ENCODE data around the gene LAMA3.

The LAMA3 gene

DNA sequence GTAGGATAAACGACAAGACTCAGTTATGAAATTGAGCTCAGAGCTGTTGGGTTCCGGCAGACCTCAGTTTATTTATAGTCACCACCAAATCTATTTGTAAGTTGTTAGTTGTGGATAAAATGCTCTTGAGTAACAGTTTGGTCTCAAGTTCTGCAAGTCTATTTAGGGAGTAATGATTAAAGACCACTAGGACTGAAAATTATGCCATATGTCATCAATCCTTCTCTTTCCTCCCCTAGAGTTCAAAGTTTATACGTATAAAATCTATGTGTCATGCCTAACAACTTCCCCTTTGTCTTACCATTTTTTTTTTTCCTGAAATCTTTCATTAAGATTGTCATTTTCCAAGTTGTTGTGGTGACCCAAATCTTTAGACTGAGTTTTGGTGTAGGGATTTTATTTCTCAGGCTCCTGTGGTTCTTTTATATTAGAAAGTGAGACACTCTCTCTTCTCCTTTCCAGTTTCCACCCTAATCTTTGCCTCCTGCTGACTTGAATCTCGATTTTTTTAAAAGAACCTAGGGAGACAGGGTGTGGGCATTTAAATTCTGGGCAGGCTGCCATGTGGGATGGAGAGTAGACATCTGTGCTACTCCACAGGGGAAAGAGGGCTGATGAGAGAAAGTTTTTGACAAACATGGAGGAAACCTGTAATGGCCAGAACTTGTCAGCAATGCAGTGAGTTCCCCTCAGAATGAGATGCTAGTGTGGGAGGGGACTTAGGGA, 51.0 kb downstream of the LAMA3 start:
- Histone ChIP-seq H3K36me3 (ENCODE audit: control insufficient read depth in 2 of 2, insufficient read depth in 1 of 2, low read length in 2 of 2) (peaks cover 0 to 3% of the 10 kb centered on the region in 2 experiments; a peak in 1 of 3 replicates), H3K9me3 (ENCODE audit: control insufficient read depth, insufficient read depth, low read depth, low read length) (no peaks in the 10 kb centered on the region), H3K4me1 (ENCODE audit: control insufficient read depth, insufficient read depth, low read length) (peaks cover 34% of the 10 kb centered on the region), H3K27ac (ENCODE audit: extremely low read depth, low read depth, low read length) (peak overlapping the region; percentile 61), H3K4me3 (ENCODE audit: low read depth, low read length) (no peak overlapping the region)
- ChIA-PET CTCF (no interaction called here), POLR2A (no interaction called here)
- TF ChIP-seq ZNF169 (tag by site-specific recombination; IDR thresholded peaks at IDR 0.05) (no peak), ZNF677 (tag by site-specific recombination; IDR thresholded peaks at IDR 0.05) (no peak), GLI2 (tag by site-specific recombination; IDR thresholded peaks at IDR 0.05; ENCODE audit: borderline replicate concordance, low read depth) (no peak), ZNF350 (tag by site-specific recombination; IDR thresholded peaks at IDR 0.05) (no peak), PRDM1 (tag by site-specific recombination; IDR thresholded peaks at IDR 0.05) (peak; percentile 81), ZBTB7A (tag by site-specific recombination; IDR thresholded peaks at IDR 0.05; ENCODE audit: low read depth) (no peak), ZNF157 (tag by site-specific recombination; IDR thresholded peaks at IDR 0.05) (no peak), ZNF394 (tag by site-specific recombination; IDR thresholded peaks at IDR 0.05; ENCODE audit: borderline replicate concordance) (peak; percentile 77; the same call in 1 of the 2 replicates), ZNF266 (tag by site-specific recombination; IDR thresholded peaks at IDR 0.05; ENCODE audit: low read depth) (no peak), ZNF596 (tag by site-specific recombination; IDR thresholded peaks at IDR 0.05) (peak; percentile 61), ZNF423 (tag by site-specific recombination; IDR thresholded peaks at IDR 0.05) (peak; percentile 36; the same call in 1 of the 2 replicates), ZNF514 (tag by site-specific recombination; IDR thresholded peaks at IDR 0.05) (no peak), ZNF501 (tag by site-specific recombination; IDR thresholded peaks at IDR 0.05) (no peak), MEIS1 (CRISPR knock-in tag; IDR thresholded peaks at IDR 0.05; ENCODE audit: borderline replicate concordance) (no peak), SP7 (tag by site-specific recombination; IDR thresholded peaks at IDR 0.05) (peak; percentile 66), BCL11B (tag by site-specific recombination; IDR thresholded peaks at IDR 0.05; ENCODE audit: low read depth) (no peak), ZNF174 (tag by site-specific recombination; IDR thresholded peaks at IDR 0.05) (no peak), ZNF214 (tag by site-specific recombination; IDR thresholded peaks at IDR 0.05; ENCODE audit: borderline replicate concordance) (no peak), SETDB1 (IDR thresholded peaks at IDR 0.05; ENCODE audit: insufficient read length, low read length) (no peak), ZNF248 (tag by site-specific recombination; IDR thresholded peaks at IDR 0.05) (no peak), ZNF701 (tag by site-specific recombination; IDR thresholded peaks at IDR 0.05) (no peak), ZNF37A (tag by site-specific recombination; IDR thresholded peaks at IDR 0.05) (no peak), FEZF1 (tag by site-specific recombination; IDR thresholded peaks at IDR 0.05) (peak; percentile 61), KLF16 (tag by site-specific recombination; IDR thresholded peaks at IDR 0.05) (no peak), ZBTB8A (tag by site-specific recombination; IDR thresholded peaks at IDR 0.05) (no peak), ZNF768 (tag by site-specific recombination; IDR thresholded peaks at IDR 0.05) (no peak), SP3 (tag by site-specific recombination; IDR thresholded peaks at IDR 0.05) (no peak), ZXDB (tag by site-specific recombination; IDR thresholded peaks at IDR 0.05) (0 out of 2 replicates have a peak, but pooled peaks have one; percentile 30), ZNF302 (tag by site-specific recombination; IDR thresholded peaks at IDR 0.05; ENCODE audit: low read depth) (no peak)
- TF ChIP-seq, protein P1, sequence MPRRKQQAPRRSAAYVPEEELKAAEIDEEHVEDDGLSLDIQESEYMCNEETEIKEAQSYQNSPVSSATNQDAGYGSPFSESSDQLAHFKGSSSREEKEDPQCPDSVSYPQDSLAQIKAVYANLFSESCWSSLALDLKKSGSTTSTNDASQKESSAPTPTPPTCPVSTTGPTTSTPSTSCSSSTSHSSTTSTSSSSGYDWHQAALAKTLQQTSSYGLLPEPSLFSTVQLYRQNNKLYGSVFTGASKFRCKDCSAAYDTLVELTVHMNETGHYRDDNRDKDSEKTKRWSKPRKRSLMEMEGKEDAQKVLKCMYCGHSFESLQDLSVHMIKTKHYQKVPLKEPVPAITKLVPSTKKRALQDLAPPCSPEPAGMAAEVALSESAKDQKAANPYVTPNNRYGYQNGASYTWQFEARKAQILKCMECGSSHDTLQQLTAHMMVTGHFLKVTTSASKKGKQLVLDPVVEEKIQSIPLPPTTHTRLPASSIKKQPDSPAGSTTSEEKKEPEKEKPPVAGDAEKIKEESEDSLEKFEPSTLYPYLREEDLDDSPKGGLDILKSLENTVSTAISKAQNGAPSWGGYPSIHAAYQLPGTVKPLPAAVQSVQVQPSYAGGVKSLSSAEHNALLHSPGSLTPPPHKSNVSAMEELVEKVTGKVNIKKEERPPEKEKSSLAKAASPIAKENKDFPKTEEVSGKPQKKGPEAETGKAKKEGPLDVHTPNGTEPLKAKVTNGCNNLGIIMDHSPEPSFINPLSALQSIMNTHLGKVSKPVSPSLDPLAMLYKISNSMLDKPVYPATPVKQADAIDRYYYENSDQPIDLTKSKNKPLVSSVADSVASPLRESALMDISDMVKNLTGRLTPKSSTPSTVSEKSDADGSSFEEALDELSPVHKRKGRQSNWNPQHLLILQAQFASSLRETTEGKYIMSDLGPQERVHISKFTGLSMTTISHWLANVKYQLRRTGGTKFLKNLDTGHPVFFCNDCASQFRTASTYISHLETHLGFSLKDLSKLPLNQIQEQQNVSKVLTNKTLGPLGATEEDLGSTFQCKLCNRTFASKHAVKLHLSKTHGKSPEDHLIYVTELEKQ (tag by site-specific recombination; IDR thresholded peaks at IDR 0.05; ENCODE audit: borderline replicate concordance), result no peak
- TF ChIP-seq, protein P2, sequence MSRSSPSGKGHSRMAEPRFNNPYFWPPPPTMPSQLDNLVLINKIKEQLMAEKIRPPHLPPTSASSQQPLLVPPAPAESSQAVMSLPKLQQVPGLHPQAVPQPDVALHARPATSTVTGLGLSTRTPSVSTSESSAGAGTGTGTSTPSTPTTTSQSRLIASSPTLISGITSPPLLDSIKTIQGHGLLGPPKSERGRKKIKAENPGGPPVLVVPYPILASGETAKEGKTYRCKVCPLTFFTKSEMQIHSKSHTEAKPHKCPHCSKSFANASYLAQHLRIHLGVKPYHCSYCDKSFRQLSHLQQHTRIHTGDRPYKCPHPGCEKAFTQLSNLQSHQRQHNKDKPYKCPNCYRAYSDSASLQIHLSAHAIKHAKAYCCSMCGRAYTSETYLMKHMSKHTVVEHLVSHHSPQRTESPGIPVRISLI (tag by site-specific recombination; IDR thresholded peaks at IDR 0.05), result no peak
- TF ChIP-seq, protein P3, sequence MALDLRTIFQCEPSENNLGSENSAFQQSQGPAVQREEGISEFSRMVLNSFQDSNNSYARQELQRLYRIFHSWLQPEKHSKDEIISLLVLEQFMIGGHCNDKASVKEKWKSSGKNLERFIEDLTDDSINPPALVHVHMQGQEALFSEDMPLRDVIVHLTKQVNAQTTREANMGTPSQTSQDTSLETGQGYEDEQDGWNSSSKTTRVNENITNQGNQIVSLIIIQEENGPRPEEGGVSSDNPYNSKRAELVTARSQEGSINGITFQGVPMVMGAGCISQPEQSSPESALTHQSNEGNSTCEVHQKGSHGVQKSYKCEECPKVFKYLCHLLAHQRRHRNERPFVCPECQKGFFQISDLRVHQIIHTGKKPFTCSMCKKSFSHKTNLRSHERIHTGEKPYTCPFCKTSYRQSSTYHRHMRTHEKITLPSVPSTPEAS (tag by site-specific recombination; IDR thresholded peaks at IDR 0.05), result no peak
- TF ChIP-seq, protein P4, sequence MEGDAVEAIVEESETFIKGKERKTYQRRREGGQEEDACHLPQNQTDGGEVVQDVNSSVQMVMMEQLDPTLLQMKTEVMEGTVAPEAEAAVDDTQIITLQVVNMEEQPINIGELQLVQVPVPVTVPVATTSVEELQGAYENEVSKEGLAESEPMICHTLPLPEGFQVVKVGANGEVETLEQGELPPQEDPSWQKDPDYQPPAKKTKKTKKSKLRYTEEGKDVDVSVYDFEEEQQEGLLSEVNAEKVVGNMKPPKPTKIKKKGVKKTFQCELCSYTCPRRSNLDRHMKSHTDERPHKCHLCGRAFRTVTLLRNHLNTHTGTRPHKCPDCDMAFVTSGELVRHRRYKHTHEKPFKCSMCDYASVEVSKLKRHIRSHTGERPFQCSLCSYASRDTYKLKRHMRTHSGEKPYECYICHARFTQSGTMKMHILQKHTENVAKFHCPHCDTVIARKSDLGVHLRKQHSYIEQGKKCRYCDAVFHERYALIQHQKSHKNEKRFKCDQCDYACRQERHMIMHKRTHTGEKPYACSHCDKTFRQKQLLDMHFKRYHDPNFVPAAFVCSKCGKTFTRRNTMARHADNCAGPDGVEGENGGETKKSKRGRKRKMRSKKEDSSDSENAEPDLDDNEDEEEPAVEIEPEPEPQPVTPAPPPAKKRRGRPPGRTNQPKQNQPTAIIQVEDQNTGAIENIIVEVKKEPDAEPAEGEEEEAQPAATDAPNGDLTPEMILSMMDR (tag by site-specific recombination; IDR thresholded peaks at IDR 0.05), result no peak
